Spleen (tissue), 7 donors: ENCODE data around the gene COL1A1.

ENCODE experiments used
- CTCF ChIP-seq, 11 experiments: fragments of 200-600 bp in 7 of 11; fragments of 450-650 bp in 4 of 11; sonication (generic) in 4 of 11; IDR thresholded peaks in 8 of 11; conservative IDR thresholded peaks in 3 of 11; 1 replicate in 7 of 11; 2 replicates in 4 of 11; pipeline versions ENCODE4 v1.4.0 to v1.8.0; 2016 to 2021; ENCODE audit warnings: antibody characterized with exemption in 11 of 11, inconsistent platforms in 4 of 11, mild to moderate bottlenecking in 1 of 11
- POLR2A ChIP-seq, 3 donors: fragments of 450-650 bp; IDR thresholded peaks; one replicate each; pipeline ENCODE4 v1.5.1; 2017; ENCODE audit warnings: antibody characterized with exemption in 3 of 3, mild to moderate bottlenecking in 1 of 3
- donor health status: DM: no; HTN: no; CAD: no; lungs with moderate emphysema.
- donor health status: DM: no; HTN: no; CAD: no.
- donor health status: DM: no; HTN: no; CAD: no.

GRCh38 chr17:50161023-50161910, 40.2 kb downstream of the COL1A1 start:
- TF ChIP-seq CTCF (IDR thresholded peaks at IDR 0.05 in 8 of 11, conservative IDR thresholded peaks at IDR 0.05 in 3 of 11): peak; percentile 95 to 99 (median 97)
- no peak for TF ChIP-seq POLR2A (IDR thresholded peaks at IDR 0.05)
